Activated gamma-delta T cell treated with Interleukin-2 at 50 U/mL for 16 hours (primary cell): ENCODE data around the gene KIF19.
"Not testable (repeated sequence)": the region's sequence is repeated elsewhere in the genome, so short reads cannot be mapped to it uniquely, and the experiment has no call there.

Source experiments
- DNase-seq: peaks from one replicate; pipeline ENCODE4 v3.0.0-alpha.2; 2020

The KIF19 gene

GRCh38 chr17:74392848-74393247, 66.8 kb downstream of the KIF19 start:
- DNase-seq: no peak

- DNase-seq: no peak
These were observed 67.4 kb downstream of the KIF19 start for GRCh38 chr17:74393346-74393942.

GRCh38 chr17:74394275-74394950, 68.4 kb downstream of the KIF19 start:
- DNase-seq: no peak

- DNase-seq: no peak
These were observed 69.0 kb downstream of the KIF19 start for GRCh38 chr17:74394977-74395376.

GRCh38 chr17:74396567-74396966, 70.5 kb downstream of the KIF19 start:
- DNase-seq: no peak

DNA sequence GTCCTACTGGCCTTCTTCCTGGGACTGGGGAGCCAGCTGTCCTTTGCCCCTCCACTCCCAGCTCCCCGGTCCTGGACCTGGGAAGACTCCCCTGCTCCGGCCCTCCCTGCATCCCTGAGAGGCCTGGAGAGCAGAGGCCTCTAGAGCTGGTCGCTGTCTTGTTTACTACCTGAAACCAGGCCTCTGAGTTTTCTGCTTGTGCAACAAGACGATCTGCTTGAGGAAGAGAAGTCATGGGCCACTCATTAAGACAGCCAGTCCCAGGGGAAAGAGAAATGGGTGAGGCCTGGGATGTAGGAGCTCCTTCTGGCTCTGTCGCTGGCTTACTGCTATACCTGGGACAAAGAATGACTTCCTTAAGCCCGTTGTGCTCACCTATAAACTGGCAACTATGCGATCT, 76.0 kb downstream of the KIF19 start:
- DNase-seq: no peak

DNA sequence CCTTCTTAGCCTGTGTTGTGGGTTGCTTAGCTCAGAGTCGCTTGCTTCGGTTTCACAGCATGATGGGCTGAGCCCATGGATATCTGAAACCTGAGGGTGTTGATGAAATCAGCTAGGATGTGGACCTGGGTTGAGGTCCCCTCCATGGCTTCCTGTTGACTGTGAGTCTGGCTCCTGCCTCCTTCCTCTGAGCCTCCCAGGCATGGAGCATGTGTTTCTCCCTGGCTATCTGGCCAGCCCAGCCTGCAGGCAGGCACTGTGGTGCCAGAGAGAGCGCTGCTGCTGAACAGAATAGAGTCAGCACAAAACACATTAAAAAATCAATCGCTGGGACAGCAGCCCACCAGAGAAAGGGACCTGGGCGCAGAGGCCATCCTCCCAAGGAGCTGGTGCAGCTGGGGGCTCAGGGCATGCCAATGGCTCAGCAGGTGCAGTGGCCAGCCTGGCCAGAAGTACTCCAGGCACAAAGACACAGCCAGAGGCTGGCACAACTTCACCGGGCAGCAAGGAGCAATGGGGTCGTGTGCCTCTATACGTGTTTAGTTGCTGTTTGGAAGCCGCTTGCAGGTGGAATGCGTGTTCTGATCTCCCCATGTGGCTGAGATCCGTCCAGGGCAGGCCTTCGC, 77.6 kb downstream of the KIF19 start:
- DNase-seq: no peak

DNA sequence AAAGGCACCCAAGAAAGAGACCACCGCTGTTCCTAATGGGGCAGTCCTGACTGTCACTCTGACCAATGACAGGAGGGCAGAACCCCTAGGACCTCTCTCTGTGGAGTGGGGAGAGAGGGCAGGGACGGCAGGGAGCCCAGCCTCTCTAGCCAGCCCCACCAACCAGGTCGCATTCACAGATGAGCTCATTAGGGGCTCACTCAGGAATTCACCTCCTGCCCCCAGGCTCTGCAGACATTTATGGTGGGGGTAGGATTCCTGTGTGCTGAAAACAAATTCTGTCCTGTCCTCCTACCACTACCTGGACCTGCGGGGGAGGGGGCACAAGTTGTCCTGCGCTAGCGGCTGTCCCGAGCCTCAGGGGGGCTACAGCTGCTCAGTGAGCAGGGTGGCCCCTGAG, 78.2 kb downstream of the KIF19 start:
- no peak for DNase-seq

GRCh38 chr17:74404789-74405188, 78.8 kb downstream of the KIF19 start:
- DNase-seq: no peak

DNA sequence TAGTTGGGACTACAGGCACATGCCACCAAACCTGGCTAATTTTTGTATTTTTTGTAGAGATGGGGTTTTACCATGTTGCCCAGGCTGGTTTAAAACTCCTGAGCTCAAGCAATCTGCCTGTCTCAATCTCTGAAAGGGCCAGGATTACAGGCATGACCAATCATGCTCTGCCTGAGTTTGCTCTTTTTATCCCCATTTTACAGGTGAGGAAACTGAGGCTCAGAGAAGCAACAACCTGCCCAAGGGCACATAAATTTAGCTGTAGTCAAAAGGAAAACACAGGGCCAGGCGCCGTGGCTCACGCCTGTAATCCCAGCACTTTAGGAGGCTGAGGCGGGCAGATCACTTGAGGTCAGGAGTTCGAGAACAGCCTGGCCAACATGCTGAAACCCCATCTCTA, 79.3 kb downstream of the KIF19 start:
- not testable (repeated sequence) for DNase-seq
